Activated T-helper 17 cell treated with anti-CD3 and anti-CD28 coated beads, Interleukin-2, amount 50 U/mL, for 72 hours (primary cell): Measurements from ENCODE around the gene CAPN1. TPM values are rescaled to one million over a fixed set of nuclear protein-coding genes. Genes with fewer than 3 reads are reported as not detected.
"Not testable (repeated sequence)": the region's sequence is repeated elsewhere in the genome, so short reads cannot be mapped to it uniquely, and the experiment has no call there.

Experiments
- ATAC-seq: fragments of 150-1000 bp; cut with Tn5 transposase; replicated peaks from 2 replicates; pipeline ENCODE4 v1.10.0; 2021; ENCODE audit warnings: mild to moderate bottlenecking, moderate library complexity
- H3K27ac Mint-ChIP-seq: one replicate; pipeline ENCODE4 v1.8.0; 2022; ENCODE audit warnings: mixed read lengths
- H3K27me3 Mint-ChIP-seq: one replicate; pipeline ENCODE4 v1.8.0; 2022; ENCODE audit warnings: mixed read lengths
- H3K36me3 Mint-ChIP-seq: one replicate; pipeline ENCODE4 v1.8.0; 2022; ENCODE audit warnings: low read depth, mild to moderate bottlenecking, mixed read lengths
- H3K4me1 Mint-ChIP-seq: one replicate; pipeline ENCODE4 v1.8.0; 2022; ENCODE audit warnings: mixed read lengths
- H3K4me3 Mint-ChIP-seq: one replicate; pipeline ENCODE4 v1.8.0; 2022; ENCODE audit warnings: mild to moderate bottlenecking, mixed read lengths
- H3K9me3 Mint-ChIP-seq: one replicate; pipeline ENCODE4 v1.8.0; 2022; ENCODE audit warnings: mixed read lengths
- total RNA-seq, 2 donors: library from RNA; stranded (reverse); gene quantifications; one replicate each; pipeline ENCODE4 v1.2.3, GENCODE V29; 2022

CAPN1 gene
- 100 to 1,000 TPM; 143 to 150 TPM for total RNA-seq

GRCh38 chr11:65181569-65182257 is at the start of gene CAPN1:
CAPN1 (plus strand) TSS chr11:65181928; CDS start chr11:65182702, 774 bp downstream.
- Mint-ChIP-seq H3K4me3 (peak within 1 kb of the TSS; percentile 90), H3K9me3 (no peaks in the 10 kb centered on the region), H3K27me3 (no peaks in the 10 kb centered on the region), H3K4me1 (peaks cover 12% of the 10 kb centered on the region), H3K27ac (peak within 1 kb of the TSS; percentile 91), H3K36me3 (peaks cover 25% of the 10 kb centered on the region)
- ATAC-seq: peak; percentile 93

DNA sequence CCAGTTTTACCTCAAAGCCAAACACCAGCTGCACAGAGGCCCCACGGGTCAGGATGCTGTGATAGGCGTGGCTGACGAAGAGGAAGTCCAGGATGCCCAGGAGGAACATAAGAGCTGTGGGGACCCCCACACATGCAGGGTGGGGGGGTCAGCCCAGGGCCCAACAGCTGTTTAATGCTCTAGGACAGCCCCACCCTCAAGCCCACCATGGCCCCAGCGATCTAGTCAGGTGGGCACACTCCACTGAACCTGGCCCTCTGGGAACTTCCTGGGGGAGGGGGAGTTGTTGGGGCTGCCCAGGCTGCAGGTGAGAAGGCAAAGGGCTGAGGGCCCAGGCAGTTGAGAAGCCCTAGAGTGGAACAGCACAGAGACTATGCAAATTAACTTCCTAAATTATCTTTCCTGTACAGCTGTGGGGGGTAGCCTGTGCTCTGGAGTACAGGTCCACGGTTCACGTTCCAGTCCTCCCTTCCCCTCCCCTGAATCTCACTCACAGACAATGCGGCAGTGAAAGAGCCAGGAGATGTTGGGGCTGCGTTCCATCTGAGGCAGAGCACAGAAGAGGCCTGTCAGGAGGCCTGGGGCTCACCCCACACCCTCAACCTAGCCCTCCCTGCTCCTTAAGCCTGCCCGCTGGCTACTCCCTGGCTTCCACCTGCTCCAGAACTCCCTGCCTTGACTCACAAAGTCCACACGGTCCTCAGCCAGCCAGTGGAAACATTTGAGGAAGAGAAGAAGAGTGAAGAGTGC is 49.3 kb upstream of the CAPN1 start:
- Mint-ChIP-seq H3K27me3 (no peaks in the 10 kb centered on the region), H3K9me3 (no peaks in the 10 kb centered on the region), H3K4me1 (peaks cover 17% of the 10 kb centered on the region), H3K4me3 (peak overlapping the region; percentile 98), H3K27ac (peak overlapping the region; percentile 99), H3K36me3 (peaks cover 77% of the 10 kb centered on the region)
- ATAC-seq: no peak

DNA sequence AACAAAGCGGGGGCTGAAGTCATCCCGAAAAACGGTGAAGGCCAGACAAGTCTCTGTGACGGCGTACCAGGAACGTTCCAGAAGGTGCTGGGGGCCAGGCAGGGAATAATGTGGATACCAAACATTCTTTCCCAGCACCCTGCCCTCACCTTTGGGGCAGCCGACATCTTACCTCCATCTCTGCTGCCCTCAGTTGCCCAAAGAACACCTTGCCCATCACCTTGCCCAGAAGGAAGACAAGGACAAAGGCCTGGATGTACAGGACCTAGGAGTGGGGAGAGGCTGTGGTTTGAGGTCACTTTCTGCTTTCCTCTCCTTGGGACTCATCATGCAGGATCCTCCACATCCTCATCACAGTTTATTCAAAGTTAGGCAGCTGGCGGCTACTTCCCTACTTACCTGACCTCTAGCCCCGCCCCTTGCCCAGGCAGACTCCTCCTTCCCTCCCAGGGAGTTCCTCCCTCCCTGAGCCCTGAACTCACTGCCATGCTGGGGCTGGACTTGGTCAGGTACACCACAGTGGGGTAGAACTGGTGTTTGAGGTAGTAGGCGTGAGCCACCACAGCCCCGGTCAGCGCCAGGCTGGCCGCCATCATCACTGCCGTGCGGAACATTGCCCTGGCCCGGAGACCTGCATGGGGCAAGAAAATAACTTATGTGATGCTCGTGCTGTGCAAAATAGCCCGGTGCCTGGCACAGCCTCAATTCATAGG is 48.6 kb upstream of the CAPN1 start:
- Mint-ChIP-seq H3K36me3 (peaks cover 70% of the 10 kb centered on the region), H3K4me1 (peaks cover 17% of the 10 kb centered on the region), H3K9me3 (no peaks in the 10 kb centered on the region), H3K27me3 (no peaks in the 10 kb centered on the region), H3K4me3 (peak overlapping the region; percentile 98), H3K27ac (peak overlapping the region; percentile 99)
- no peak for ATAC-seq

DNA sequence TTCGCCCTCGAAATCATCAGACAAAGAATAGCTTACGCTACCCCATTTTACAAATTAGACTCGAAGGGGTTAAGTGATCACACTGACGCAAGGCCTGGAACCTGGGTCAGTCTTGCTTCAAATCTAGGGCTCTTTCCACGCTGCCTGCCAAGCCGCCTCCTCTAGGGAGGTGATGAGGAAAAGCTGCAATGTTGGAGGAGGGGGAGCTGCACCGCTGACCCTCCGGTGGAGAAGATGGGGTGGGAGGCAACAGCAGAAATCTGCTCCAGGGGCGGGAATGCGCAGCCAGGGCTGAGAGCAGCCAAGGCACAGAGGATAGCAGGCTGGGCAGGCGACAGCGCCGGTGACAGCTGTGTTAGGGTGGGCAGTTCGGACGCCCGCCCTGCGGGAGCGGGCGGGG is 48.0 kb upstream of the CAPN1 start:
- Mint-ChIP-seq H3K36me3 (peaks cover 64% of the 10 kb centered on the region), H3K4me1 (peaks cover 17% of the 10 kb centered on the region), H3K9me3 (no peaks in the 10 kb centered on the region), H3K27me3 (no peaks in the 10 kb centered on the region), H3K27ac (peak overlapping the region; percentile 99), H3K4me3 (peak overlapping the region; percentile 98)
- no peak for ATAC-seq

- peak; percentile 87 for ATAC-seq
- Mint-ChIP-seq H3K27me3 (no peaks in the 10 kb centered on the region), H3K9me3 (no peaks in the 10 kb centered on the region)
These were observed 47.3 kb upstream of the CAPN1 start, which contains the start of gene SYVN1 for GRCh38 chr11:65134240-65134951. SYVN1 (minus strand) TSS chr11:65134519; CDS start chr11:65133601, 918 bp downstream.

GRCh38 chr11:65134952-65135632 is 46.6 kb upstream of the CAPN1 start:
- H3K36me3 Mint-ChIP-seq: peaks cover 50% of the 10 kb centered on the region
- peak overlapping the region; percentile 98 for H3K4me3 Mint-ChIP-seq
- H3K27me3 Mint-ChIP-seq: no peaks in the 10 kb centered on the region
- peaks cover 17% of the 10 kb centered on the region for H3K4me1 Mint-ChIP-seq
- peak; percentile 93 for ATAC-seq
- no peaks in the 10 kb centered on the region for H3K9me3 Mint-ChIP-seq
- H3K27ac Mint-ChIP-seq: peak overlapping the region; percentile 99

More at GRCh38 chr11:65134240-65134951, 47.3 kb upstream of the CAPN1 start, which contains the start of gene SYVN1:
- Mint-ChIP-seq H3K4me1 (peaks cover 17% of the 10 kb centered on the region), H3K4me3 (peak within 1 kb of the TSS; percentile 98), H3K27ac (peak within 1 kb of the TSS; percentile 99), H3K36me3 (peaks cover 57% of the 10 kb centered on the region)

DNA sequence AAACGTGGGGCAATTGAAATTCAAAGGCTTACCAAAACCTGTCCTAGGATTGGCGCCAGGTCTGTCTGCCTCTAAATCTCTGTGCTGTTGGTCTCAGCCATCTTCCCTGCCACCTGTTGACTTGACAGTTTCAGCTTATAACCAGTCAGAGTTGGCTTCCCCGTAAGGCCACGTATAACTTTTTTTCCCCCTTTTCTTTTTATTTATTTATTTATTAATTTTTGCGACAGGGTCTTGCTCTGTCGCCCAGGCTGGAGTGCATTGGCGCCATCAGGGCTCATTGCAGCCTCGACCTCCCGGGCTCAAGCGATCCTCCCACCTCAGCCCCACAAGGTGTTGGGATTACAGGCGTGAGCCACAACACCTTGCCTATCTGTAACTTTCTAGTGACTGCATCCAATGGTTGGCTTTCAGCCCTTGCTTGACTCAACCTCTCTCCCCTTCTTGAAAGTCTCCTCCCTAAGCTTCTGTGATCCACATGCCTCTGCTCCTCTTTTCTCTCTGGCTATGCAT is 46.0 kb upstream of the CAPN1 start:
- peak overlapping the region; percentile 98 for H3K4me3 Mint-ChIP-seq
- peaks cover 17% of the 10 kb centered on the region for H3K4me1 Mint-ChIP-seq
- H3K27me3 Mint-ChIP-seq: no peaks in the 10 kb centered on the region
- H3K36me3 Mint-ChIP-seq: peaks cover 44% of the 10 kb centered on the region
- peak overlapping the region; percentile 99 for H3K27ac Mint-ChIP-seq
- no peaks in the 10 kb centered on the region for H3K9me3 Mint-ChIP-seq
- no peak for ATAC-seq

- Mint-ChIP-seq H3K4me1 (peaks cover 17% of the 10 kb centered on the region), H3K27ac (peak overlapping the region; percentile 99), H3K27me3 (no peaks in the 10 kb centered on the region), H3K9me3 (no peaks in the 10 kb centered on the region), H3K4me3 (peak overlapping the region; percentile 98), H3K36me3 (peaks cover 37% of the 10 kb centered on the region)
- no peak for ATAC-seq
These were observed 45.1 kb upstream of the CAPN1 start for GRCh38 chr11:65136515-65137096.

- no peaks in the 10 kb centered on the region for H3K36me3 Mint-ChIP-seq
- ATAC-seq: no peak
- no peaks in the 10 kb centered on the region for H3K9me3 Mint-ChIP-seq
- peaks cover 3% of the 10 kb centered on the region for H3K27me3 Mint-ChIP-seq
- no peak overlapping the region for H3K27ac Mint-ChIP-seq
- H3K4me1 Mint-ChIP-seq: no peaks in the 10 kb centered on the region
- no peak overlapping the region for H3K4me3 Mint-ChIP-seq
These were observed 39.7 kb upstream of the CAPN1 start for GRCh38 chr11:65141896-65142494.

DNA sequence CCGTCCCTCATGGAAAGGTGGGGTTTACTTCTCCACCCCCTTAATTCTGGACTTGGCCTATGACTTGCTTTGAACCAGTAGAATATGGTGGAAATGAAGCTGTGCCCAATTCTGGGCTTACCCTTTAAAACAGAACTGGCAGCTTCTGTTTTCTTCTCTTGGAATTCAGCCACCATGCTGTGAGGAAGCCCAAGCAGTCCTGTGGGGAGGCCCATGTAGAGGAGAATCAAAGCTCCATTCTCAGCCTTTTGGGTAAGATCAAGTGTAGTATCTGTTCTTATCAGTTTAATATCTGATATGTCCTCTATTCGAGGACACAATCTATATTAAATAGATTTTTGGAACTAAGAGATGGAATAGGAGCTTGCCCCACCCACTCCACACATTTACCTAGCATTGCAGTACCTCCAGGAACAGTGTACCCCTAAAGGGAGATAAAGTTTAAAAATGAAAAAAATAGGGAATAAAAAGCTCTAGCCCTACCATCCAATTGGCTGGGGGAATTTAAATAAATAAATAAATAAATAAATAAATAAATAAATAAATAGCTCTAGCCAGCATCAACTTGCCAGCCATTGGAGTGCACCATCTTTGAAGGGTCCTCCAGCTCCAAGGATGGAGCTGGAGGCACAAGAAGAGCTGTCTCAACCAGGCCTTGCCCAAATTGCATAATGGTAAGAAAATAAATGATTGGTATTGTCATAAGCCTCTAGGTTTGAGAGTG is 34.2 kb upstream of the CAPN1 start:
- peaks cover 5% of the 10 kb centered on the region for H3K4me1 Mint-ChIP-seq
- H3K27me3 Mint-ChIP-seq: no peaks in the 10 kb centered on the region
- no peak overlapping the region for H3K27ac Mint-ChIP-seq
- no peaks in the 10 kb centered on the region for H3K36me3 Mint-ChIP-seq
- no peak for ATAC-seq
- H3K9me3 Mint-ChIP-seq: no peaks in the 10 kb centered on the region
- no peak overlapping the region for H3K4me3 Mint-ChIP-seq

DNA sequence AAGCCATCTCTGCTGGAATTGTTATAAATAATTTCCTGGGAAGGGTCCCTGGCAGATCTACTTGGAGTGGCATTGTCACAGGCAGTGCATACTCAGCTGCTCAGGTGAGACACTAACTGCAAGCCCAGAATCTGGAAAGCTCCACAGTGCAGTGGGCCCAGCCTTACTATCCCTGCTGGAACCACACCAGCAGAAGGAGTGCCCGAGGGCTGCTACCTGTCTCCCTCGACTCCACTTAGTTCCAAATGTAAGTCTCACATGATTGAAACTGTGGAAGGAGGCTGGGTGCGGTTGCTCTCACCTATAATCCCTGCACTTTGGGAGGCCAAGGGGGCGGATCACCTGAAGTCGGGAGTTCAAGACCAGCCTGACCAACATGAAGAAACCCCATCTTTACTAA is 33.1 kb upstream of the CAPN1 start:
- ATAC-seq: no peak
- H3K27ac Mint-ChIP-seq: no peak overlapping the region
- H3K27me3 Mint-ChIP-seq: no peaks in the 10 kb centered on the region
- H3K36me3 Mint-ChIP-seq: no peaks in the 10 kb centered on the region
- no peak overlapping the region for H3K4me3 Mint-ChIP-seq
- no peaks in the 10 kb centered on the region for H3K9me3 Mint-ChIP-seq
- peaks cover 5% of the 10 kb centered on the region for H3K4me1 Mint-ChIP-seq

DNA sequence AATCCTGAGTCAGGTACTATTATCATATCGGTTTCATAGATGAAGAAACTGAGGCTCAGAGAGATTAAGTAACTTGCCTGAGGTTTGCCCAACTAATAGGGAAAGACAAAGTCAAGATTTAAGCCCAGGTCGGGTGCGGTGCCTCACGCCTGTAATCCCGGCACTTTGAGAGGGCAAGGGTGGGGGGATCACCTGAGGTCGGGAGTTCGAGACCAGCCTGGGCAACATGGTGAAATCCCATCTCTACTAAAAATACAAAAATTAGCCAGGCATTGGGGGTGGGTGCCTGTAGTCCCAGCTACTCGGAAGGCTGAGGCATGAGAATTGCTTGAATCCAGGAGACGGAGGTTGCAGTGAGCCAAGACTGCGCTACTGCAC is 31.6 kb upstream of the CAPN1 start:
- H3K4me1 Mint-ChIP-seq, H3K36me3 Mint-ChIP-seq, H3K27me3 Mint-ChIP-seq: not testable (repeated sequence)

More for the DNA sequence above, 31.6 kb upstream of the CAPN1 start:
- H3K9me3 Mint-ChIP-seq, H3K4me3 Mint-ChIP-seq, ATAC-seq, H3K27ac Mint-ChIP-seq: not testable (repeated sequence)
